Skin epidermis (tissue), 12 donors: ENCODE results near the gene SLC48A1.

Experiments
- H3K27ac ChIP-seq, 21 experiments: fragments of 200-600 bp; sonication (generic) in 11 of 21; one replicate each; pipeline ENCODE4 v1.5.0; 2020; ENCODE audit warnings: mild to moderate bottlenecking in 3 of 21, inconsistent platforms in 2 of 21, moderate library complexity in 2 of 21
- H3K4me3 ChIP-seq, 7 experiments: fragments of 200-600 bp; sonication (generic) in 2 of 7; one replicate each; pipeline ENCODE4 v1.5.0; 2020; ENCODE audit warnings: inconsistent platforms in 2 of 7, mild to moderate bottlenecking in 2 of 7, moderate library complexity in 1 of 7

Gene SLC48A1

DNA sequence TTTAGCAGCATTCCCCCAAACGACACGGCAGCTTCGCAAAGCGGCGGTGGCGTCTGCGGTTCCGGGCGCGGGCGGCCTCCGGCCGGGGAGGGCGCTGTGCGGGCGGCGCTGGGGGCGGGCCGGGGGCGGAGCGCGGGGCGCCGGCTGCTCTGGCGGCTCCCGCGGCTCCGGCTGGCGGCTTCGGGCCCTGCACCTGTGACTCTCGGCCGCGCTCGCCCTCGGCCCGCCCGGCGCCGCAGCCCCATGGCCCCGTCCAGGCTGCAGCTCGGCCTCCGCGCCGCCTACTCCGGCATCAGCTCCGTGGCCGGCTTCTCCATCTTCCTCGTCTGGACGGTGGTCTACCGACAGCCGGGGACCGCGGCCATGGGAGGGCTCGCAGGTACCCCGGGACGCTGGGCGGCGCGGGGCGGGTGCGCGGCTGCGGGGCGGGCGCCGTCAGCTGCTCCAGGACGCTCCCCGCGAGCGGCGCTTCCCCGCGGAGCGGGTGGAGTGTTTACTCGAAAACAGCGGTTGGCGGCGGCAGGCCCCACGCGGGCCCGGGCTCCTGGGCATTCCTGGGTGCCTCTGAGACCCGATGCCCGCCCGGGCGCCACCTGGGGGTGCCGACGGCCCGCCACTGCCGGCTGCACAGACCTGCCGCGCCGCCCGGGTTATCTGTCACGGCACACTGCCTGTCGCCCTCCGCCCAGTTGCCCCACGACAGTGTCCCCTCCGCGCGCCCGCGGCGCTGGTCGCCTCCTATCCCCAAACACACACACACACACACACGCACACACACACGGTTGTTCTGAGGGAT is at the start of gene SLC48A1:
Gene SLC48A1 (plus strand): TSS at position 177 of the 796 bp plus-strand sequence. CDS start 67 bp downstream, at position 244.
- peak within 1 kb of the TSS in 20 of 21 experiments; percentile 24 to 90 (median 80) for H3K27ac ChIP-seq
- H3K4me3 ChIP-seq: peak within 1 kb of the TSS; percentile 44 to 92 (median 77)

DNA sequence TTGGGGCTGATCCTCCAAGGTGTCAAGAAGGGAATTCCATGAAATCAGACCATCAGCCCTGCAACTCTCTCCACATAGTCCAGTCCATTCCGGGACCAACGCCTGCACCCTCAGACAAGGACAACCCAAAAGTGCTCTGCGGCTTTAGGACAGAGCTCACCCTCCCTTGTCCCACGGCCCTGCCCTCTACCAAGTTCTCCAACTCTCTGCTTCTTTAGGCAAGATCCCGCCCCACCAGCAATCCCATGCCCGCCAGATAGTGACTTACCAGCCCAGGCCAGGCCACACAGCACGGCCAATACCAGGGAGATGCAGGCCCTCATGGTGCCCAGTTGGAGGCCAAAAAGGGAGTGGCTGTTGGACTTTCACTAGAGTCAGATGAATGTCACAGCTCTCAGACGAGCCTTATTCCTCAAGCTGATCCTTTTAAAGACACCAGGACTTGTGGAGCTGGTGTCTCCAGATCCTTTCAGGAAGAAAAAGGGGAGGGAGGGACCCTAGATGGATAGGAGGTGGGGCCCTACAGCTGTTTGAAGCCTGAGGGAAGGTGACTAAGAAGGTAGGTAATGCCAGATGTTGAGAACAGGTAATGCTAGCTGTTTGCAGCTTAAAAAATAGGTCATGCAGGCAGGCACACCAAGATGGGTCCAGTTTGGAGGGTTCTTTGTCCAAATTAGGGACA is 47.8 kb upstream of the SLC48A1 start, which contains the start of gene ENDOU:
Gene ENDOU (minus strand): TSS at position 400 of the 682 bp plus-strand sequence. CDS start 77 bp downstream, at position 323.
- peak within 1 kb of the TSS in 2 of 7 experiments; percentile 5 to 21 for H3K4me3 ChIP-seq
- H3K27ac ChIP-seq: peak within 1 kb of the TSS in 17 of 21 experiments; percentile 2 to 75 (median 46)

GRCh38 chr12:47725893-47726292 is 47.1 kb upstream of the SLC48A1 start:
- peak overlapping the region in 17 of 21 experiments; percentile 1 to 75 (median 44) for H3K27ac ChIP-seq

GRCh38 chr12:47729233-47729632 is 43.8 kb upstream of the SLC48A1 start:
- Histone ChIP-seq H3K4me3 (no peak overlapping the region), H3K27ac (peak overlapping the region in 1 of 21 experiments; percentile 29)

More at GRCh38 chr12:47725893-47726292, 47.1 kb upstream of the SLC48A1 start:
- H3K4me3 ChIP-seq: no peak overlapping the region

- H3K27ac ChIP-seq: peak overlapping the region in 2 of 21 experiments; percentile 12 to 28
Observed at GRCh38 chr12:47730341-47730744, 42.7 kb upstream of the SLC48A1 start.

DNA sequence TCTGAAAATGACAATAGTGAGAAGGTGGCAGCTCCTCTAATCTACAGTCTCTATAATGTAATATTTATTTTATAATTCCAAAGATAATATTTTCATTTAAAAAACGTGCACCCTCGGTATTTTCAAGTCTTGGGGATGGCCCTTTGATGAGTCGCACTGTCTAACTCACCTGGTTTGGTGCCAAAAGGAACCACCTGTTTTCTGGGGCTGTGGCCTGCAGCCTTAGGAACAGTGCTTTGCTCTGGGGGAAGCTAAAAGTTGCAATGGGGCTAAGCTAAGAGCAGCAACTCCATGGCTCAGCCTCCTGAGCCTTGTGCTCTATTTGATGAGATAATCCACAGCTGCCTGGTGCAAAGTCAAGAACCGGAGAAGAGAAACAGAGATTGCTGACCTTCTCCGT is 41.3 kb upstream of the SLC48A1 start:
- H3K4me3 ChIP-seq: no peak overlapping the region
- no peak overlapping the region for H3K27ac ChIP-seq

More at GRCh38 chr12:47730341-47730744, 42.7 kb upstream of the SLC48A1 start:
- H3K4me3 ChIP-seq: no peak overlapping the region

DNA sequence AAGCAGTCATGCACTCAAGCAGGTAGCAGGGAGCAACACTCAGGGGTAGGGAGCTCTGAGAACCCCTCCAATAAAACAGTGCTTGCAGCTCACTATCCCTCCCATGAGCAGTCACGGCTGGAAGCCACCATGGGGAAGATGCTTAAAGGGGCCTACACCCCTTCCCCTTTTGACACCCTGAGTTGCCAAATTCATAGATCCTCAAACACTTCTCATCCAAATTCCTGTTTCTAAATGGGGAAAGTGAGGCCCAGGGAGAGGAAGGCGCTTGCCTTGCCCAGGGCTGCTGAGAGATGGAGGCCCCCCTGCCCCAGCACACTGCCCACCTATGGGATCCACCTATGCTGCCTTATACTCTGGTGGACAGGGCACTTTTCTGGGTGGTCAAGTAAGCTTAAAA is 40.5 kb upstream of the SLC48A1 start:
- Histone ChIP-seq H3K27ac (no peak overlapping the region), H3K4me3 (no peak overlapping the region)

GRCh38 chr12:47733142-47733541 is 39.9 kb upstream of the SLC48A1 start:
- H3K27ac ChIP-seq: no peak overlapping the region

GRCh38 chr12:47734725-47735480 is 38.1 kb upstream of the SLC48A1 start:
- H3K27ac ChIP-seq: peak overlapping the region in 11 of 21 experiments; percentile 3 to 69 (median 43)
- no peak overlapping the region for H3K4me3 ChIP-seq

More at GRCh38 chr12:47733142-47733541, 39.9 kb upstream of the SLC48A1 start:
- no peak overlapping the region for H3K4me3 ChIP-seq

- peak overlapping the region in 13 of 21 experiments; percentile 3 to 69 (median 42) for H3K27ac ChIP-seq
- no peak overlapping the region for H3K4me3 ChIP-seq
Observed at GRCh38 chr12:47735649-47736048, 37.4 kb upstream of the SLC48A1 start.

DNA sequence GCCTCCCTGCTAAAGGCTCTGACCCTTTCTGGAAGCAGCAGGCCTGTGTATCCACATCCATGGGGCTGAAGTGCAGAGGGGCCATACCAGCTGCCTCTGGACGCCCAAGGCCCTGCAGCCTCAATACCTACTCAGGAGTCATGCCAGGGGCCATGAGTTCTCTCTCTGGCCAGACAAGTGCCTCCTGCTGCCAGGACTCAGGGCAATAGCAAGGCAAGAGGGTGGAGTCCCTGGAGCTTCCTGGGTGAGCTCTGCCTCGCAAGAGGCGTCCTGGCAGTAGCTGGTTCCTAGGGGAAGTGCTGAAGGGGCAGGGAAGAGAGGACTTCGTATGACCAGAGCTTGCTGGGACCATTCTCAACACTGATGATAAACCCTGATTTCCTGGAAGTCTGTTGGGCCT is 36.8 kb upstream of the SLC48A1 start:
- Histone ChIP-seq H3K4me3 (no peak overlapping the region), H3K27ac (peak overlapping the region in 13 of 21 experiments; percentile 4 to 69 (median 42))

DNA sequence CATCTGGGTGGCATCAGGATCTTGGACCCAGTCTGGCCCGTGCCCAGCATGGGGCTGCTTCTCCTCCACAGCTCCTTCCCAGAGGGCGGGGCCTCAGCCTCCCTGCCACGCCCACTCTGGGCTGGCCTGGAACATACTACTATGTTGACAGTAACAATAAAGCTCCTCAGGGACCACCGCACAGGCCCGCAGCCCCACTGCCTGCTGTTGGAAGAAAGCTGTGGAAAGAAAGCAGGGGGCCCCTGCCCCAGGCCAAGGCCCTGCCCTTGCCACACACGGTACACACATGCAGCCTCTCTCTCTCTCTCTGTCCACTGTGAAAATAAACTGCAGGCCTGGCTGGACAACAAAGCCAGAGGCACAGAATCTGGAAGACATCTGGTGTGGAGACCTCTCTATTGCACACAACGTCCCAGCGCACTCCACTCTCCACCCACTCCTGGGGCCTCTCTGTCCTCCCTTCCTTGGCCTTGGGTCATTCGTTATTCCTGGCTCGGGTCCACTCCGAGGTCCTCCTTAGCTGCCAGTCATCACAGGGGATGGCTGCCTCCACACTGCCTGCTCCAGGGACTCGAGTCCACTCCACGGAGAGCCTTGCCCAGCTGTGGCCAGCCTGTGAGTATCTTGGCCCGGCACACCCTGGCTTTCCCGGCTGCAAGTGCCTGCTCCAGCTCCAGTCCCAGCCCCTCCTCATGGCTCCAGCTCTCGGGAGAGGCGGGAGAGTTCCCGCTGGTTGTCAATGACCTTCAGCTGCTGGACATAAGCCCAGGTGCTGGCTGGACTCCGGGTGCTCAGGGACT is 36.0 kb upstream of the SLC48A1 start:
- no peak overlapping the region for H3K4me3 ChIP-seq
- peak overlapping the region in 14 of 21 experiments; percentile 4 to 69 (median 37) for H3K27ac ChIP-seq

GRCh38 chr12:47737936-47738594 is 35.0 kb upstream of the SLC48A1 start:
- Histone ChIP-seq H3K4me3 (no peak overlapping the region), H3K27ac (peak overlapping the region in 10 of 21 experiments; percentile 11 to 67 (median 24))

- Histone ChIP-seq H3K27ac (peak overlapping the region in 1 of 21 experiments; percentile 1), H3K4me3 (no peak overlapping the region)
Observed at GRCh38 chr12:47739297-47739696, 33.7 kb upstream of the SLC48A1 start.

GRCh38 chr12:47739979-47740378 is 33.1 kb upstream of the SLC48A1 start:
- Histone ChIP-seq H3K4me3 (no peak overlapping the region), H3K27ac (peak overlapping the region in 2 of 21 experiments; percentile 50 to 61)

DNA sequence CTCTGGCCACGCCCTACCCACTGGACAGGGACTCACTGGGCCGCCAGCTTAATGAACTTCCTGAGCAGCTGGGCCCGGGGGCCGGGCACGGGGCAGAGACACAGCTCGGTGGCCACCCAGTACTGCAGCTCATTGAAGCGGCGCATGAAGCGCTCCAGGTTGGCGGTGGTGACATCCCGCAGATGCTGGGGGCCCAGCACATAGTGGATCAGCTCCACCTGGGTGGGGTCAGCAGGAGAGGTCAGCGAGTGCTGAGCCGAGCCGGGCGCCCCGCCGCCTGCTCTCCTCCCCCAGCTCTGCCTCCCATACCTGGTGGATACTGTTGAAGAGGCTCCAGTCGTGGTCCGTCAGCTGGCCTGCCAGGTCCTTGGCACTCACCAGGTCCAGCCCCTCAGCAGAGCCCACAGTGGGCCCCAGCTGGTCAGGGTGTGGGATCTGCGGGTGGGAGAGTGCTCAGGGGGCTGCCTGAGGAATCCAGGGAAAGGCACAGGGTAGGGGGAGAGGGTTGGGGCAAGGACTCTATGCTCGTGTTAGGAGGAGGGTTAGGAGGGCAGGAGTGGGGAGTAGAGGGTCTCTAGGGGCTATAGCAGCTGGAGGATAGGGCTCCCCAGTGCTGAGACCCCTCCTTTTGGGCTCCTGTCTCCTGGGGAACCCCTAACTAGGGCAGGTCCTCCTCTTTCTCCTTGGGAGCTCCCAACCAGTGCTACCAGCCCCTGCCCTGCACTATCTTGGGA is 32.3 kb upstream of the SLC48A1 start:
- H3K27ac ChIP-seq: peak overlapping the region in 10 of 21 experiments; percentile 6 to 61 (median 36)
- H3K4me3 ChIP-seq: no peak overlapping the region

- Histone ChIP-seq H3K4me3 (no peak overlapping the region), H3K27ac (peak overlapping the region in 7 of 21 experiments; percentile 6 to 61 (median 42))
Observed at GRCh38 chr12:47741340-47741703, 31.7 kb upstream of the SLC48A1 start.
